GM21367 (cell line): ENCODE results near the gene DDI2.
"Not testable (repeated sequence)": the region's sequence is repeated elsewhere in the genome, so short reads cannot be mapped to it uniquely, and the experiment has no call there.

ENCODE experiments used
- ATAC-seq: cut with Tn5 transposase; IDR thresholded peaks from one replicate; pipeline ENCODE4 v1.9.1; 2021; ENCODE audit not compliant: unreplicated experiment

DDI2 gene

DNA sequence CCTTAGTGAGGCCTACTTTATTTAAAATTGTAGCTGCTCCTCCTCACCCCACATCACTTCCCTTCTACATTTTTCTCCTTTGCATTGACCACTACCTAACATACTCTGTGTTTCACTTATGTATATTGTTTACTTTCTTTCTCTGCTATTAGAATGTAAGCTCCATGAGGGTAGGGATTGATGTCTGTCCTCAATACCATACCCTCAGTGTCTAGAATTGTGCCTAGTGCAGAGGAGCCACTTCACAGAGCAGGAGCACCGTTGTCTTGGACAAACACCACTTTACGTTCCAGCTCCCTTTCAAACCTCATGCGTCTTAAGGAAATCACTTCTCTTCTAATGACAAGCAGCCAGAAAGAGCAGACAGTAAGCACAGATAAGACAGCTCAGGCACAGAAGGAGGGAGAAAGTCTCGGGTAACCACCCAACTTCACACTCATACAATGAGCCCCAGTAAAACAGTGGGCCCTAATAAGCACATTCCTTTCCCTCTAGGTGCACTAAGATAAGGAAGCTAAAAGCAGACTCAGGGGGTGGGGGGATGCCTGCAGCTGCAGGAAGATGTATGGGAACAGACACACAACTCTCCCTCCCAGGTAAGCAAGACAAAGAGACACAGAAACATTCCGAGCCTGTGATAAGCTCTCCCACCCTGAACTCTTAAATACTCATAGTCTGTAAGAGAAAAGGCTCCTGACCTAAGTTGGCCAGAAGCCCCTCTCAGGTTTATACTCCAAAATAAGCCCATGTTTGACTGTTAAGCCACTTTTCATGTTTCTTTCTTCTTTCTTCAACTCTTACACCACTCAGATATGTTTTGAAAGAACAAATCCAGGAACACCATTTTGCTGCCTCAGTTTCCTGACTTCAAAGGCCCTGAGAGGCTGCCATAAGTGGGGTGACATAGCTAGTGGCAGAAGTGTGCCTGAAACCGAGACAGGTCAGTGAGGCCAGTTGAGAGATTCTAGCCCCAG, 59.7 kb downstream of the DDI2 start:
- no peak for ATAC-seq

DNA sequence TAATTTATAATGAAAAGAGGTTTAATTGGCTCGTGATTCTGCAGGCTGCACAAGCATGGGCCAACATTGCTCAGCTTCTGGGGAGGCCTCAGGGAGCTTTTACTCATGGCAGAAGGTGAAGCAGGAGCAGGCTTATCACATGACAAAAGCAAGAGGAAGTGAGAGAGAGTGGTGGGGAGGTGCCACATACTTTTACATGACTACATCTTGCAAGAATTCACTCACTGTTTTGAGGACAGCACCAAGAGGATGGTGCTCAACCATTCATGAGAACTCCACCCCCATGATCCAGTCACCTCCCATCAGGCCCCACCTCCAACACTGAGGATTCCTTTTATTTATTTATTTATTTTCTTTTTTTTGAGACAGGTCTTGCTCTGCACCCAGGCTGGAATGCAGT, 61.3 kb downstream of the DDI2 start:
- ATAC-seq: no peak

DNA sequence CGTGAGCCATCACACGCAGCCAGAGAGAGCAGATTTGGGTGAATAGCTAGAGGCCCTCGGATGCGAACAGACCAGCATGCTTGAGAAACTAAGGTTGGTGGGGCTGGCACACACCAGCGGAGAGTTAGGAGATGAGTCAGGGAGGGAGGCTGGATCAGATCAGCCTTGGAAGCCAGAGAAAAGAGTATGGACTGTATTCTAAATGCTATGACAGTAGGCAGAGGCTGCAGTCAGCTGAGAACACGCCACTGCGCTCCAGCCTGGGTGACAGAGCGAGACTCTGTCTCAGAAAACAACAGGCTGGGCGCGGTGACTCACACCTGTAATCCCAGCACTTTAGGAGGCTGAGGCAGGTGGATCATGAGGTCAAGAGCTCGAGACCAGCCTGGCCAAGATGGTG, 62.9 kb downstream of the DDI2 start:
- ATAC-seq: no peak

DNA sequence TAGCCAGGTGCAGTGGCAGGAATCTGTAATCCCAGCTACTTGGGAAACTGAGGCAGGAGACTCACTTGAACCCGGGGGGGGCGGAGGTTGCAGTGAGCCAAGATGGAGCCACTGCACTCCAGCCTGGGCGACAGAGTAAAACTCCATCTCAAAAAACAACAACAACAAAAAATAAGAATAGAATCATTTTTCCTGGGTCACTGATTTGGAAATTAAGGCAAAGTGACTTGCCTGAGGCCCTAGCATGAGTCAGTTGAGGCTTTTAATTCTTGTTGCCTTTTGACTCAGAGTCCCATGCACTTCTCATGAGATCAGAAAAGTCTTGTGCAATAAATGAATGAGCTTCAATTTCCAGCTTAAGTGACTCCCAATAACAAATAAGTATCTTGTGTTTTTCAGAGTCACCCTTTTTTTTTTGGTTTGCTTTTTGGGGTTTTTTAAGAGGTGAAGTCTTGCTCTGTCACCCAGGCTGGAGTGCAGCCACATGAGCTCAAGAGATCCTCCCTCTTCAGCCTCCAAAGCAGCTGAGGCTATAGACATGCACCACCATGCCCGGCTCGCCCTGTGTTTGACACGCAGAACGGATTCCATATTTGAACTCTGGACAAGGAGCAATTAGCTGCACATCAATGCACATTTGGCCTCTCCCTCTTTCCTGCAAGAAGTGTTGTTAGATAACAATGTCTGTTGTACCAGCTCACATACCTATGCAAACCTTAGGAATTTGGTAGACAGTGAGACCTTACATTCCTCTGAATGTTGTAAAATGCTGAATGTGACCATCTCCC, 63.5 kb downstream of the DDI2 start:
- no peak for ATAC-seq

DNA sequence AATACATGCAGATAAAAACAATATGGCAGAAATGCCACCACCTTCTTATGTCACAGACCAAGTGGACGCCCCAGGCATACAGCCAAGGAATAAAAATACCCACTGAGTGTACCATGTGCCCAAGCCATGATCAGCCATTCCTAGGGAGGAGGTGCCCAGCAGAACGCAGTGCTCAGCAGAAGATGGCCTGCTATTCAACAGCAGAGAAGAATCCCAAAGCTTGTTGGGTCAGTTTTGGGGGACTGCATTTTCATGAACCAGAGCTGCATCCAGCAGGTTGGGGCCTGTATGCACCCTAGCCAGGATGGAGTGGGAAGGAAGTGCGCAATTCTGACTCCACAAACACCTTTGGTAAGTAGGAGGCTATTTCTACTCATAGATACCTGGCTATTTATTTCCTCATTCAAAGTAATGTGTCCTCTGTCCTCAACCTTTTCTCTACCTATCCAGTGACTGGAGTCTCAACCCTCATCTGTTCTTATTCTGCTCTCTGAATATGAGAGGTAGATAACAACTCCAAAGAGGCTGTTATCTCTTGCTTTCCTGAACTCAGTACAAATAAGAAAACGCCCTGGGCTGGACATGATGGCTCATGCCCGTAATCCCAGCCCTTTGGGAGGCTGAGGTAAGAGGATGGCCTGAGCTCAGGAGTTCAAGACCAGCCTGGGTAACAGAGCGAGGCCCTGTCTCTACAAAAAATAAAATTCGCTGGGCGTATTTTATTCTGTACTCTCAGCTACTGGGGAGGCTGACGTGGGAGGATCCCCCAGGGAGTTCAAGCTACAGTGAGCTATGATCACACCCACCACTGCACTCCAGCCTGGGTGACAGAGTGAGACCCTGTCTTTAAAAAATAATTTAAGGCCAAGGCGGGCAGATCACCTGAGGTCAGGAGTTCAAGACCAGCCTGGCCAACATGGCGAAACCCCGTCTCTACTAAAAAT, 64.4 kb downstream of the DDI2 start:
- no peak for ATAC-seq

DNA sequence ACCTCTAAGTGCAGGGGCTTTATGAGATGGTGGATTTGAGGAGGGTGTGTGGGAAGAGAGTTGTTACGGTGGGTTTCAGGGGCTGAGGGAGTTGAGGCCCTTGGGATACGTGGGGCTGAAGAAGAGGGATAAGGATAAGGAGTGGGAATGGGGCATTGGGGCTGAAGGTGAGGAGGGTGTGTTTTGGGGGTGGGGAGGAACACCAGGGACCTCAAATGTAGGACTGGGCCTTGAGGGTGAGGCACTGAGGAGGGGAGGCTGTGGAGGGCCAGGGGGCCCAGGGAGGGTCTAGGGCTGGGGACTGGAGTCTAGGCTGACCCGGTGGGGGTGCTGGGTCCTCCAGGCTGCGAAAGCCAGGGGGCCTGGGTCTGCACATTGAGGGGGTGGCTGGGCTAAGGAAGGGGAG, 65.7 kb downstream of the DDI2 start:
- no peak for ATAC-seq

DNA sequence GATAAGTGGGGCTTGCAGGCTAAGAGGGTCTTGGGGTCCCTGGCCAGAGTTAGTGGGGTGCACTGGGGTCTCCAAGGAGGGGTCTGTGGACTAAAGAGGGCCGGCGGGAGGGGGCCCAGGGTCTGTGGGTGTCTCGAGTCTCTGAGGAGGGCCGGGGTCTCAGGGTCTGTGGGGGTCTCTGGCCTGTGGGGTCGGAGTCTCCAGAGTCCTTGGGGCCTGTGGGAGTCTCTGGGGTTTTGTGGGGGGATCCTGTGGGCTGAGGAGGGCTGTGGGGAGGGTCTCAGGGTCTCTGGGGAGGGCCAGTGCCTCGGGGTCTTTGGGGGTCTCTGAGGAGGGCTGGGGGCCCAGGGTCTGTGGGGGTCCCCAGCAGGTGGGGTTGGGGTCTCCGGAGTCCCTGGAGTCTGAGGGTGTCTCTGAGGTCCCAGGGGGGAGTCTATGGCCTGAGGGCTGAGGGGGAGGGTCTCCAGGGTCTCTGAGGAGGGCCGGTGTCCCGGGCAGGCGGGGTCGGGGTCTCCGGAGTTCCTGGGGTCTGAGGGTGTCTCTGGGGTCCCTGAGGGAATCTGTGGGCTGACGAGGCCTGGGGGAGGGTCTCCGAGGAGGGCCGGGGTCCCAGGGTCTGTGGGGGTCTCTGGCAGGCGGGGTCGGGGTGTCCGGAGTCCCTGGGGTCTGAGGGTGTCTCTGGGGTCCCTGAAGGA, 66.2 kb downstream of the DDI2 start:
- ATAC-seq: no peak

DNA sequence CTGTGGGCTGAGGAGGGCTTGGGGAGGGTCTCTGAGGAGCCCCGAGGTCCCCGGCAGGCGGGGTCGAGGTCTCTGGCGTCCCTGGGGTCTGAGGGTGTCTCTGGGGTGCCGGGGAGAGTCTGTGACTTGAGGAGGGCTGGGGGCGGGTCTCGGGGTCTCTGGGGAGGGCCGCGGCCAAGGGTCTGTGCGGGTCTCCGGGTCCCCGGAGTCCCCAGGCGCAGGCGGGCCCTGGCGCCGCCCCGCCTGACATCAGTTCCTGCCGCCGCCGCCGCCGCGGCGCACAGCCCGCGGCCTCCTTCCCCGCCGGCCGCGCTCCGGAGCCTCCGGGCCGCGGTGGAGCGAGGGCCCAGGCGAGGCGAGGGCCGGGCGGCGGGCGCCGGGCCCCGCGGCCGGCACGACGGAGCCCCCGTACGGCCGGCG, 66.8 kb downstream of the DDI2 start, which contains the start of gene PLEKHM2:
PLEKHM2 (plus strand) TSS at position 279 of the 420 bp plus-strand sequence. CDS start 239 bp downstream, outside the sequence.
- no peak for ATAC-seq

DNA sequence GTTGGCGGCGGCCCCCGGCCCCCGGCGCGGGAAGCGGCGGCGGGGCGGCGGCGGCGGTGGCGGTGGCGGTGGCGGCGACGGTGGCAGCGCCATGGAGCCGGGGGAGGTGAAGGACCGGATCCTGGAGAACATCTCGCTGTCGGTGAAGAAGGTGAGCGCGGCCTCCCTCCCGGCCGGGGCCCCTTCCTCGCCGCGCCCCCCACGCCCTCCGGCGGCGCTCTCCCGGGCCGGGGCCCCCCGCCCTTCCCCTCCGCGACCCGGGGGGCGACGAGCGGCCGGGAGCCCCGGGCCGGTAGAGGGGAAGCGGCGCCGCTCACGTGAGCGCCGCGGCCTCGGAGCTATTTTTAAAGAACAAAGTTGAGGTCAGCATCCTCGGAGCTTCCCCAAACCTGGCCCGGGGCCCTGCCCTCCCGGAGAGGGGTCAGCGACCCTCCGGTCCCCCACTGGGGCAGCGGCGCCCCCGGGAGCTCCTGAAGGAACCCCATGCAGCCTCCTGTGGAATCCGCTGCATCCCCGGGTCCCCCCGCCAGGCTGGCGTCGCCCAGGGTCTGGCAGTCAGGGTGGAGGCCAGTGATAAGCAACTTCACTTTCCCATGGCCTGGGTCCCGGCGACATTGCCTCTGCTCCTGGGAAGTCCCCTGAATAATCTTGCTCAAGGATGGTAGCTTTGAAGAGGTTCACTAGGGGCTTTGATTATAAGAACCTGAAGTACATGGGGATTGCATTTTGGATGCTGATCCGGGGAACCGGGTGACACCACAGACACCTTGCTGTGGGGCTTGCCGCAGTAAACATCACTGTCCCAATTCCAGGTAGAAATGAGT, 67.4 kb downstream of the DDI2 start:
- ATAC-seq: no peak

DNA sequence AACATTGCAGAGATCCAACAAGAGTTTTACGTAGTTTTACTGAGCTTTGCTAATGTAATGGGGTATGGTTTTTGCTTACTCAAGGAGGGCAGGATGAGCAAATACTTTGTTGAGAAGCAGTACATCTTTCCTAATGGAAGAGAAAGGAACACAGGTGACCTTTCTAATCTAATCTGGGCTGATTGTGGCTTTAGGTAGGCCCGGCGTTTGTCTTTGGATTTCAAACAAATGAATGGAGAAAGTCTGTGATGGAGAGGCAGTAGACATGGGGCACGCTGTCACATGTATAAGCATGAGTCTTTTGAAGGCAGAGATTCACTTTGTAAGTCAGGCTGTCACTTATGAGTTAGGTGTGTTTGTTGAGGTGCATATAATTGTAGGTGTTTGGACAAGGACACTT, 68.6 kb downstream of the DDI2 start:
- ATAC-seq: no peak

DNA sequence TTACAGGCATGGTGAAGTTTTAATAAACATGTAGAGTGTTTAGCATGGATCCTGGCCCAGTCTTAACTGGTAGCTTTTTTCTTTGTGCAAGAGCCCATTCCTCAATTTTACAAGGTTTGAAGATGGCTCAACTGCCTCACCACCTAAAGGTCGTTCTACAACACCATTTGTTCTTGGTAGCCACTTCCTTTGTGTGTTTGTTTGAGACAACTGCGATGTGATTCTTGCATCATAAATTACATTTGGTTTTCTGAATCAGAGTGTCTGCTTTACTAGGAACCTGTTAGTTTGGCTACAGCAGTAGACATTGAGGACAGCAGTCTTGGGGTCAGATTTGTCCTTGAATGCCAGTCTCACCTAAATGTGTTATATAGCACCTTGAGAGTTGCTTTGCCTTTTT, 70.2 kb downstream of the DDI2 start:
- no peak for ATAC-seq

DNA sequence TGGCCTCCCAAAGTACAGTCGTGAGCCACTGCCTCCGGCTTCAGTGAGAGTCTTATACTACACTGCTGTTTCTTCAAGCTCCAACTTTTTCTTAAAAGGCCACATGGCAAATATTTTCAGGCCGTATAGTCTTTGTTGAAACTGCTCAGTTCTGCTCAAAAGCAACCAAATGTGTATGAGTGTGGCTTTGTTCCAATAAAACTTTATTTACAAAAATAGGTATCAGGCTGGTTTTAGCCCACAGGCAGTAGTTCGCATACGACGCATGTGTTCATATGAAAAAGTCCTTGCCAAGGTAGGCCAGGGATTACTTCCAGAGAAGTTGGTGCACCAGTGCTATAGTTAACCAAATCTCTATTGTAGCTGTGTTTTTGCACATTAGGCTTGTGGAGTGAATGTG, 73.1 kb downstream of the DDI2 start:
- ATAC-seq: no peak

DNA sequence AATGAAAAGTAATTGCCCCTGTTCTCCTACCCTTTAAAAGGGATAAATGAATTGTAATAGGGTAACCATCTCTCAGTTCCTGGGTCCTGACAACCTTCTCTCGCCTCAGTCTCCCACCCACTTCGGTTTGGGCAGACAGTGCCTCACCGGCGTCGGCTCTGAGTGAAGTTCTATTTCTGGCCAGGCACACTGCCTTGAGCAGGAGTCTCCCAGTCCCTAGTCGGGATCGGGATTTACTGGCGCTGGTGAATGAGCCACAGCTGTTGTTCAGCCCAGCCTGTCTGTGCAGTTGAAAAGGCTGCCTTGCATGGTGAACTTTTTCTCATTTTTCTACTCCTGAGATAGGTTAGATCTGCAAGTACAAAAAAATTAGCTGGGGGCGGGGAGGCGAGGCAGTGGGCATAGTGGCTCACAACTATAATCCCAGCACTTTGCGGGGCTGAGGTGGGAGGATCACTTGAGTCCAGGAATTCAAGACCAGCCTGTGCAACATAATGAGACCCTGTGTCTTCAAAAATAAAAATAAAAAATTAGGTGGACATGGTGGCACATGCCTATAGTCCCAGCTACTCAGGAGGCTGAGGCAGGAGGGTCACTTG, 74.3 kb downstream of the DDI2 start:
- ATAC-seq: no peak

DNA sequence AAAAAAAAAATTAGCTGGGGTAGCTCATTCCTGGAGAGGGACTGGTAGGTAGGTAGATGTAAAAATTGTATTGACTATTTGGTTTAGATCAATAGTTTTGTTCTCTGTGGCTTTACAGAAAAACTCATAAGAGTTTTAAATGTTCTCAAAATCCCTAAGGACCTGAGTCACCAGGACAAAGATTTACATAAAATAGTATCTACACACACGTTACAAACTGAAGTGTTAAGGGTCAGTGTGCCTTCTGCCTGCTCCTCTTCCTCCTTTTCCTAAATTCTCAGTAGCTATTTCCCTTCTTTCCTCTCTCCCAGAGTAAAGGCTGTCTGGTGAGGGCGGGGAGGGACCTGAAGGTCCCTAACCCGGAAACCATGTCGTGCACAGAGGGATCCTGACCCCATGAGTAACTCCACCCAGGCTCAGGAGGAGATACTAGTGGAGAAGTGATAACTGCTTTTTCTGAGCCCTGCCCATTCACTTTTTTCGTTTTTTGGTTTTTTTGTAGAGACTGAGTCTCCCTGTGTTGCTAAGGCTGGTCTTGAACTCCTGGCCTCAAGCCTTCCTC, 74.9 kb downstream of the DDI2 start:
- no peak for ATAC-seq

DNA sequence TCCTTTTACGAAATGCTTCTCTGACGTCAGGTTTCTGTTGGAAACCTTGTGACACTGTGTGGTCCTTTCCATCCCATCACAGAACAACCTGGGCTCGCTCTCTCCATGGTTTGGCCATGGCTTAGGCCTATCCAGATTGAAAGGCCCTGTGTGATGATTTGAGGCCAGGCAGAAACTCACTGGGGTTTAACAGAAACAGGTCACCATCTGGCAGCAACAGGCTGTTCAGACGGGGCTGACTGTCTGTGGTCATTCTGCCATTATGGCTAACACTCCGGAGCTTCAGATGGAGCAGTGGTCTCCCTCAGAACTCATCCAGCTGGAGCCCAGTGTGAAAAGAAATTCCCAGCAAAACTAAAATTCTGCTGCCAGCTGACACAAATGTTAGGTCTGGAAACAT, 76.1 kb downstream of the DDI2 start:
- ATAC-seq: no peak

DNA sequence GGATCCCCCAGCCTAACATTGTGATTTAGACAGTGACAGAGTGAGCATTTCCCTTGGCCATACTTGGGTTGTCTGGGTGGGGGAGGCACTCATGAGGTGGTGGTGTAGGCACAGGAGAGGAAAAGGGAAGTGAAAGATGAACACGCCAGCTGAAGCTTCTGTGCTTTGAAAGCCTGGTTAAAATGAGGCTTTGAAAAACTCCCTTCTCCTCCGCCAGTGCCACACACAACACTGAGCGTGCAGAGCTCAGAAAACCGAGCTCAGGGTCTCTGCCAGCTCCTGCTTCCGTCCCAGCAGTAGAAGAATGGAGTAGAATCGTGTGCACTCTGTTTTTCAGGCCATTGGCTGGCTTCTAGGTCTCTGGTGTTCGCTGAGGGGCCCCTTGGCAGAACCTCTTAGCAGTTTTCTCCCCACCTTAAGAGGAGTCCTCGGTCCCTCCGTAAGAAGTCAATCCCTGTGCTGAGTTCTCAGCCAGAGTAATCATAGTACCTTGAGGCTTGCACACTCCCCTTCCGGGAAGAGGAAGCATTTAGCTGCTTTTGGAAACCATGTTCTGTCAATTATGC, 79.8 kb downstream of the DDI2 start:
- ATAC-seq: peak; percentile 90

DNA sequence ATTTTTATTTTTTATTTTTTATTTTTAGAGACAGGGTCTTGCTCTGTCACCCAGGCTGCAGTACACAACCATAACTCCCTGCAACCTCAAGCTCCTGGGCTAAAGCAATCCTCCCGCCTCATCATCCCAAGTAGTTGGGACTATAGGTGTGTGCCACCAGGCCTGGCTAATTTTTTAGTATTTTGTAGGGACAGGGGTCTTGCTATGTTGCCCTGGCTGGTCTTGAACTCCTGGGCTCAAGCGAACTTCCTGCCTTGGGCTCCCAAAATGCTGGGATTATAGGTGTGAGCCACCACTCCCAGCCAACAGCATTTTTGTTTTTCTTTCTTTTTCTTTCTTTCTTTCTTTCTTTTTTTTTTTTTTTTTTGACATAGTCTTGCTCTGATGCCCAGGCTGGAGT, 80.9 kb downstream of the DDI2 start:
- no peak for ATAC-seq

DNA sequence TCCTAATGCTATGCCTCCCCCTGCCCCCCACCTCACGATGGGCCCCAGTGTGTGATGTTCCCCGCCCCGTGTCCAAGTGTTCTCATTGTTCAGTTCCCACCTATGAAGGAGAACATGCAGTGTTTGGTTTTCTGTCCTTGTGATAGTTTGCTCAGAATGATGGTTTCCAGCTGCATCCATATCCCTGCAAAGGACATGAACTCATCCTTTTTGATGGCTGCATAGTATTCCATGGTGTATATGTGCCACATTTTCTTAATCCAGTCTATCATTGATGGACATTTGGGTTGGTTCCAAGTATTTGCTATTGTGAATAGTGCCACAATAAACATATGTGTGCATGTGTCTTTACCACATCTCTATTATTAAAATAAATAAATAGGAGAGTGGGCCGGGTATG, 82.1 kb downstream of the DDI2 start:
- not testable (repeated sequence) for ATAC-seq
